GM12878 (cell line): ENCODE measurements around the gene C10orf67.

ENCODE experiments used
- CTCF ChIP-seq, 3 experiments: IDR thresholded peaks in 2 of 3; conservative IDR thresholded peaks in 1 of 3; 2 replicates each; pipeline ENCODE4 v1.5.1; 2011; ENCODE audit warnings: low read depth in 3 of 3, low read length in 3 of 3, mild to moderate bottlenecking in 3 of 3, control low read depth in 2 of 3, moderate library complexity in 2 of 3, inconsistent platforms in 1 of 3, mixed read lengths in 1 of 3; ENCODE audit not compliant: control insufficient read depth in 2 of 3, insufficient read depth in 1 of 3; ENCODE audit errors: extremely low read depth in 1 of 3
- MXI1 ChIP-seq: fragments of 150-350 bp; IDR thresholded peaks from 2 replicates; pipeline ENCODE4 v1.6.1; 2011; ENCODE audit warnings: low read depth, mild to moderate bottlenecking, inconsistent platforms, low read length, improper control_type of control experiment
- PBX3 ChIP-seq: IDR thresholded peaks from 2 replicates; pipeline ENCODE4 v1.6.1; 2011; ENCODE audit warnings: mild to moderate bottlenecking, low read depth, low read length, moderate library complexity; ENCODE audit not compliant: insufficient replicate concordance
- POLR2A ChIP-seq: IDR thresholded peaks from 2 replicates; pipeline ENCODE4 v1.6.1; 2011; ENCODE audit warnings: low read depth, mild to moderate bottlenecking, low read length
- RCOR1 ChIP-seq: conservative IDR thresholded peaks from 2 replicates; pipeline ENCODE4 v1.6.1; 2012; ENCODE audit warnings: low read depth, low read length, improper control_type of control experiment
- SIX5 ChIP-seq: IDR thresholded peaks from 2 replicates; pipeline ENCODE4 v1.6.1; 2011; ENCODE audit warnings: mild to moderate bottlenecking, low read depth, low read length, moderate library complexity; ENCODE audit not compliant: severe bottlenecking
- SUZ12 ChIP-seq: fragments of 200-600 bp; sonication (generic); IDR thresholded peaks from one replicate; pipeline ENCODE4 v1.6.1; 2018; ENCODE audit warnings: antibody characterized with exemption, mild to moderate bottlenecking; ENCODE audit not compliant: unreplicated experiment

GRCh38 chr10:23344241-23344841, at the start of gene C10orf67:
- no peak for TF ChIP-seq MXI1
- TF ChIP-seq CTCF (IDR thresholded peaks at IDR 0.05 in 2 of 3, conservative IDR thresholded peaks at IDR 0.05 in 1 of 3; ENCODE audit: control insufficient read depth in 2 of 3, extremely low read depth in 1 of 3, insufficient read depth in 1 of 3, low read depth in 3 of 3, low read length in 3 of 3), result no peak
- no peak for TF ChIP-seq POLR2A
- TF ChIP-seq SIX5, result no peak
- TF ChIP-seq SUZ12, result no peak
- TF ChIP-seq PBX3, result no peak
- no peak for TF ChIP-seq RCOR1
